Measurements from ENCODE around the gene MINK1.
A peak's percentile ranks its signal among the peaks of the same experiment; 100 is the strongest.
"Not testable (repeated sequence)": the region's sequence is repeated elsewhere in the genome, so short reads cannot be mapped to it uniquely, and the experiment has no call there.

Gene MINK1

GRCh38 chr17:4901648-4902344 lies 68.7 kb downstream of the MINK1 start:
- DNase-seq, result no peak

- DNase-seq, result peak; percentile 58
Observed at GRCh38 chr17:4902540-4902939, 69.4 kb downstream of the MINK1 start.

GRCh38 chr17:4903051-4903818 lies 70.1 kb downstream of the MINK1 start, which contains the start of gene CHRNE:
Gene CHRNE, minus strand, starts transcription at chr17:4903098. Its CDS starts 35 bp downstream, at chr17:4903063.
- peak; percentile 92 for DNase-seq

GRCh38 chr17:4906642-4907041 lies 73.5 kb downstream of the MINK1 start:
- not testable (repeated sequence) for DNase-seq

GRCh38 chr17:4908301-4908700 lies 75.2 kb downstream of the MINK1 start:
- no peak for DNase-seq

GRCh38 chr17:4908711-4909496 lies 75.8 kb downstream of the MINK1 start:
- peak; percentile 96 for DNase-seq

- DNase-seq, result peak; percentile 21
Observed at GRCh38 chr17:4913994-4914393, 80.9 kb downstream of the MINK1 start.

GRCh38 chr17:4914551-4914950 lies 81.4 kb downstream of the MINK1 start:
- not testable (repeated sequence) for DNase-seq

- DNase-seq, result peak; percentile 25
Observed at GRCh38 chr17:4919511-4920047, 86.4 kb downstream of the MINK1 start.

- DNase-seq, result peak; percentile 29
Observed at GRCh38 chr17:4920351-4921048, 87.4 kb downstream of the MINK1 start.

- DNase-seq, result no peak
Observed at GRCh38 chr17:4921320-4921719, 88.2 kb downstream of the MINK1 start.

GRCh38 chr17:4926577-4927335 lies 93.6 kb downstream of the MINK1 start:
- not testable (repeated sequence) for DNase-seq

GRCh38 chr17:4928881-4929280 lies 95.7 kb downstream of the MINK1 start:
- no peak for DNase-seq

GRCh38 chr17:4931963-4932362 lies 98.8 kb downstream of the MINK1 start, which contains the start of gene GP1BA:
Gene GP1BA, plus strand, starts transcription at chr17:4932277. Its CDS starts 328 bp downstream, at chr17:4932605.
- DNase-seq, result peak; percentile 40

GRCh38 chr17:4932756-4933155 lies 99.6 kb downstream of the MINK1 start:
- no peak for DNase-seq

- DNase-seq, result no peak
Observed at GRCh38 chr17:4933646-4934045, 100.5 kb downstream of the MINK1 start.

- peak; percentile 92 for DNase-seq
Observed at GRCh38 chr17:4934173-4934979, 101.2 kb downstream of the MINK1 start.

GRCh38 chr17:4935650-4936049 lies 102.5 kb downstream of the MINK1 start:
- no peak for DNase-seq

GRCh38 chr17:4936436-4936835 lies 103.3 kb downstream of the MINK1 start:
- DNase-seq, result no peak

GRCh38 chr17:4937553-4937952 lies 104.4 kb downstream of the MINK1 start:
- no peak for DNase-seq

- DNase-seq, result no peak
Observed at GRCh38 chr17:4938069-4938491, 104.9 kb downstream of the MINK1 start.

Data from OCI-M1 (cell line).